SW480 (cell line): ENCODE measurements around the gene MICAL3.

Experiments
- DNase-seq: peaks from one replicate; pipeline ENCODE4 v3.0.0-alpha.2; 2016; ENCODE audit warnings: low spot score

Gene MICAL3

GRCh38 chr22:17913801-17914347 lies 110.5 kb downstream of the MICAL3 start:
- no peak for DNase-seq

- no peak for DNase-seq
Measured at GRCh38 chr22:17912945-17913721, 111.2 kb downstream of the MICAL3 start.

DNA sequence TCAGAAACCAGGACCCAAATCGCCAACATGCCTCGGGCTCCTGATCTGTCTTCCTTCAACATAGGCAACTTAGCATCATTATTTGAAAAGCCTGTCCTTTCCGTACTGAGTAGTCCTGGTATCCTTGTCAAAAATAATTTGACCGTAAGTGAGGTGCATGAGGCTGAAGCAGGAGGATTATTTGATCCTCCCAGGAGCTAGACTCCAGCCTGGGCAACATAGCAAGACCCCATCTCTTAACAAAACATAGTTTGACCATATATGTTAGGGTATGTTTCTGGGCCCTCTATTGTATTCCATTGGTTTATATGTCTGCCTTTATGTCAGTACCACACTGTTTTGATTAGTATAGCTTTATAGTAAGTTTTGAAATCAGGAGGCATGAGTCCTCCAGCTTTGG lies 112.5 kb downstream of the MICAL3 start:
- no peak for DNase-seq

- no peak for DNase-seq
Measured at GRCh38 chr22:17911312-17911705, 113.1 kb downstream of the MICAL3 start.

- no peak for DNase-seq
Measured at GRCh38 chr22:17910561-17911311, 113.6 kb downstream of the MICAL3 start.

GRCh38 chr22:17907748-17908051 lies 116.7 kb downstream of the MICAL3 start:
- DNase-seq, result no peak

DNA sequence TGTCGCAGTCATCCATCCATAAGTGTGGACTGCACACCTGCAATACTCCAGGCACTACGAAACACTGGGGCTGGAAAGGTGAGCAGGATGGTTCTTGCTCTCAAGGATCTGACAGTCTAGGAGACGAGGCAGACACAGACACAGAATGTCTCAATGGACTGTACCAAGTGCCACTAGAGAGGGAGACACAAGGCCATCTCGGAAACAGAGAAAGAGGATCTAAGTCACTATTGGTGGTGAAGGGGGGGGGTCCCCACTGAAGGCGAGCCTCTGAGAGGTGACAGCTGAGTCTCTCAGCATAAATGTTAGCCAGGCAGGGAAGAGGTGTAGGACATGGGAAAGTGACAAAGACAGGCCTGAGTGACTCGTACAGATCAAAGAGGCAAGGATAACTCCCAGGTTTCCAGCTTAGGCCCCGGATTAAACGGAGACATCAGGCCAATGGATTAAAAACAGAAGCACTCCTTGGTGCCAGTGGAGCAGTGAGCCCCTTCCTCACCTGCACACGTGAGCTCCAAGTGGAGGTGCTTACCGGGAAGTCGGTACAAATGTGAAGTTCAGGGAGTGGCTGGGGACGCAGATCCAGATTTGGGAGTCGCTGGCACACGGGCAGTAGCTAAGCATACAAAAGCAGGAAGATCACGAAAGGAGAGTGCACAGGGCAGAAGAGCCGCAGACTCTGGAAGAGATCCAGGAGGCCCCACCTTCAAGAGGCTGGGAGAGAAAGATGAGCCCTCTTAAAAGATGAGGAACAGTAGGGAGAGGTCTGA lies 117.2 kb downstream of the MICAL3 start:
- no peak for DNase-seq

GRCh38 chr22:17905445-17905844 lies 118.9 kb downstream of the MICAL3 start:
- no peak for DNase-seq

DNA sequence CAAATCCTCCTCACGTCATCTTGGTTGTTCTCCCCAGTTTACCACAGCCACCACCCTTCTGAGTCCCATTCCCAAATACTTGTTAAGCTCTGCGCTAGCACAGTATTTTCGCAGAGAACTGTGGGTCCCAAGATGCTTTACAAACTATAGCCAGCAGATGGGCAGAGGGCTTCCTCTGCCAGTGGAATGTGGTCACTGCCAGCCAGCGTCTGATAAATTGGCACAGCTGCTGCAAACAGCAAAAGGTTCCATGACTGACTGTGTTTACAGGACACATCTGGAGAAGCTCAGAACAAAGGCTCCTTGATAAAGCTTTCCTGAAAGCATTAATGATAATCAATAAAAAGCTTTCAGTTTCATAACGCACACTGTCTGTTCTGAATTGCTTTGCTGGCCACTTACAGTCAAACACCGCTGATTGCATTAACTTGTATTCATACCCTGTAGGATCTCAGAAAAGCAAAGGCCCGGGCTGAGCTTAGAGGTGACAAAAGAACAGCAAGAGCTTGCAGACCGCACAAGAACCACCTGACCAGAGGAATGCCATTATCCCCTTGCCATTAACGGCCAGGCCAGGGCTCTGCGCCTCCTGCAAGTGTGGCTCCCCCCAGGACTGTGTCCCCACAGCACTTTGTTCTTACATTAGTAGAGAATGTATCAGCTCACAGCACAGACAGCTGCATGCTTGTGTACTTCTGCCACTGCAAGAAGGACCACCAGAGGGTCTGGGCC lies 120.6 kb downstream of the MICAL3 start:
- no peak for DNase-seq

- no peak for DNase-seq
Measured at GRCh38 chr22:17902960-17903359, 121.4 kb downstream of the MICAL3 start.

- DNase-seq, result no peak
Measured at GRCh38 chr22:17898375-17898774, 126.0 kb downstream of the MICAL3 start.

GRCh38 chr22:17897858-17898257 lies 126.5 kb downstream of the MICAL3 start:
- DNase-seq, result no peak

GRCh38 chr22:17897426-17897825 lies 126.9 kb downstream of the MICAL3 start:
- DNase-seq, result no peak

GRCh38 chr22:17896586-17896985 lies 127.8 kb downstream of the MICAL3 start:
- DNase-seq, result no peak

DNA sequence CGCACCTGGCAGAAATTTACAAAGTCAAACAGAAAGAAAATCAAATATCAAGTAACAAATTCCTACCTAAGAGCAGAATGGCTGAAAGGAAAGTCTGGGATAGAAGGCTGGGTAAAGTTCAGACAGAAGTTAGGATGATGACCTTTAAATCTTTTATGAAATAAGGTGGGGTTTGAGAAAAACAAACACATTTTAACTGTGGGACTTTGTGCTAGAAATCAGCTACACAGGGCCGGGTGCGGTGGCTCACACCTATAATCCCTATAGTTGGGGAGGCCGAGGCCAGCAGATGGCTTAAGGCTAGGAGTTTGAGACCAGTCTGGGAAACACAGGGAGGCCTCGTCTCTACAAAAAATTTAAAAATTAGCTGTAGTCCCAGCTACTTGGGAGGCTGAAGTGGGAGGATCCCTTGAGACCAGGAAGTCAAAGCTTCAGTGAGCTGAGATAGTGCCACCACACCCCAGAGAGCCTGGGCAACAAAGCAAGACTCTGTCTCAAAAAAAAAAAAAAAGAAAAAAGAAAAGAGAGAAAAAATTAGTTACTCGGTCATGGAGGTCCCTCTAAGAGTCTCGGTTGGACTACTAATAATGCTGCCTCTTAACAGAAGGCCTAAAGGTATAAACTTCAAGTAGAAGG lies 130.3 kb downstream of the MICAL3 start:
- DNase-seq, result no peak

DNA sequence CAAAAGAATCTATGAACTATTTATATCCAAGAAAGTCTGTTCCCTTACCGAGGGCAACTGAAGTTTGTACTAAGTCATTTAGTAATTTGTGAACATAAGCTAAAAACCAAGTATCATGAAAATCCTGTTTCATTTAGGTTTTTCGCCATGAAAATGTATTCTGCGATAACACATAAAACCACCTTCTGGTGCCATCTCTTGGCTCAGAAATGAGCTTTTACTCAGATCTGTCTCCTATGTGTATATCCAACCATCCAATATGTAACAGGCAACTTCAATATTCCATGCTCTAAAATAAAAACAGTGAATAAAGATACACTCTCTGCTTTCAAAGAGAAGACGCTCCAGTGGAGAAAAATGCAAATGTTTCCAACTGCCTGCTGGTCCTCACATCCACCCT lies 132.0 kb downstream of the MICAL3 start:
- DNase-seq, result no peak

DNA sequence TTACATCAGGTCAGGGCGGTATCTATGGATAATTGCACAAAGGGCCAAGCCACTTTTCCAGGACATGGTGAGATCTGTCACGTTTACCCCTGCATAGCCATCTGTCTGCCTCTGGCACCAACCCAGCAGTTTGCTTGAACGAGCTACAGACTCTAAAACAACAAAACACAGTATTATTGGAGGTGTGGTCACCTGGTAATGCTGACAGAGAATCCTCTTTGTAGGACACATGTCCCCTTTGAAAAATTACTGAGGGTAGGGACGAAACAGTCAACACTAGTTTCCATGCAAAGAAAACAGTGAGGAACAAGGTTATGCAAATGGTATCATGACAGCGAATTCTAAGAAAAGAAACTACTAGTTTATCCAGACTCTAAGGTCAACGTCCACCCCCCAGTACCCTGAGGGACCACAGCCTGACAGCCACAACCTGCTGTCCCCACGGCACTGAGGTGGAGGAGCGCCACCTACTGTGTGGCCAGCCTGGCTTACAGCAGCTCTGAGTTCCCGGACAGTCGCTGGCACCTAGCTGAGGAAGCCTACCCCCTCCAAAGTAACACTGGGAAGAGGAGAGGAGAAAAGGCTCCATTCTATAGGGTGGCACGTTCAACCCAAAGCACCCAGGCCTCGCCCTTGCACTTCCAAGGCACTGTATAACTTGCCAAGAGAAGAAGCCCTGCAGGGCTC lies 132.7 kb downstream of the MICAL3 start:
- DNase-seq, result no peak

- DNase-seq, result no peak
Measured at GRCh38 chr22:17890892-17891291, 133.5 kb downstream of the MICAL3 start.

- no peak for DNase-seq
Measured at GRCh38 chr22:17890245-17890671, 134.1 kb downstream of the MICAL3 start.

DNA sequence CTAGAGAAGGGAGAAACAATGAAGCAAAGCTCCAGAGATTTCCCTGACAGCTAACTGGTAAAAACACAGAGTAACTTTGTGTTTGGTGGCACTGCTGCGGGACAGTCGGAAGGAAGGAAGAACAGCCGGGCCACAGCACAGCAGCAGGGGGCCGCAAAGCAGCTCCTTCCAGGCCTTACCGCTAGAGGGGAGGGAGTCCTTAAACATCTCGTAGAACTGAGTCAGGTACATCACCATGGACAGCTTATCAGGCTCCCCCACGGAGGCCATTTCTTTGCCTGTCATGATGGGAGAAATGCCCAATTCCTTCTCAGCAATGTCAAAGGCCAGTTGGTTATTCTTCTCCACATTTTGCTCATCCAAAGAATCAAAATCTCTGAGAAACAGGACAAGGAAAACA lies 135.5 kb downstream of the MICAL3 start:
- DNase-seq, result no peak

DNA sequence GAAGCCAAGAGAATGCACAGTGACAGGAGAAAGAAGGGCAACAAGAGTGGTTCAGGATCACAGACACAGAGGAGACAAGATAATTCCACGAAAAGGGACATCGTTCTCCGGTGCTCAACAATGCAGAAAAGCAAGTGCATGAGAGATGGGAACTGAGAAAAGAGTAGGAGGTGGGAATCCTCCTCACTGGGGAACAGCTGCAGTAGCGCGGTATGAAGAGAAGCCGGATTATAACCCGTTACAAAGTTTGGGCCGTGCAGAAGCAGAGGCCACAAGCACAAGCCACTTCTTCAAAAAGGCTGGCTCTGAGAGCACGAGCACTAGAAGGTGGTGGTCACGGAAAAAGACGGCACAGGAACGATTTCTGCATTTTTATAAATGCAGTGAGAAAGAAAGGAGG lies 135.9 kb downstream of the MICAL3 start:
- no peak for DNase-seq
